GM12878 (cell line): ENCODE measurements around the gene CHAMP1. TPM values are rescaled to one million over a fixed set of nuclear protein-coding genes. Genes with fewer than 3 reads are reported as not detected.

Source experiments
- ATAC-seq: fragments of 200-7000 bp; cut with Tn5 transposase; 3 replicates; pipeline ENCODE4 v1.9.1; 2020; ENCODE audit warnings: mild to moderate bottlenecking, moderate library complexity
- BruUV-seq: library from RNA; stranded (reverse); fragments of 400-500 nt; replicated peaks from 2 replicates; lab custom pipeline; 2021; lab: Mats Ljungman, UMichigan
- CTCF ChIA-PET: fragments of 300-600 bp; sonication (Branson Sonifier 250); formaldehyde crosslinking; extraction: SDS; loops from one replicate; lab custom pipeline; 2021; ENCODE audit warnings: inconsistent platforms; lab: Yijun Ruan, JAX
- POLR2A ChIA-PET: fragments of 350-600 bp; formaldehyde crosslinking; extraction: SDS; loops from one replicate; lab custom pipeline; 2021; ENCODE audit warnings: inconsistent platforms; lab: Charles Lee
- RAD21 ChIA-PET: fragments of 300-600 bp; sonication (Branson Sonifier 250); formaldehyde crosslinking; loops from one replicate; lab custom pipeline; 2023; ENCODE audit warnings: antibody characterized with exemption; ENCODE audit not compliant: unreplicated experiment; lab: Charles Lee
- SMC1A ChIA-PET: fragments of 300-600 bp; sonication (Branson Sonifier 250); formaldehyde crosslinking; loops from one replicate; lab custom pipeline; 2023; ENCODE audit not compliant: unreplicated experiment, uncharacterized antibody; lab: Charles Lee
- DNase-seq: peaks from one replicate; pipeline ENCODE4 v3.0.0-alpha.2; 2011; ENCODE audit warnings: low read depth, low spot score
- FAIRE-seq: peaks from 3 replicates; lab custom pipeline; 2011; peaks lifted over from hg19 to GRCh38; lab: Jason Lieb, UNC
- H2AFZ ChIP-seq: 2 replicates; pipeline ENCODE4 v1.6.0; 2011; ENCODE audit warnings: low read depth, low read length, control low read depth; ENCODE audit not compliant: control insufficient read depth
- H3K27ac ChIP-seq: 2 replicates; pipeline ENCODE4 v1.5.1; 2011; ENCODE audit warnings: control low read depth; ENCODE audit not compliant: control insufficient read depth, insufficient read depth
- H3K27me3 ChIP-seq, 2 experiments: replicated peaks in 1 of 2; 2 replicates each; pipeline versions ENCODE4 v1.6.0 to v1.6.1; 2011; ENCODE audit warnings: low read length in 1 of 2; ENCODE audit not compliant: control insufficient read depth in 2 of 2, insufficient read depth in 2 of 2
- H3K36me3 ChIP-seq, 2 experiments: 2 replicates each; pipeline ENCODE4 v1.5.1; 2011; ENCODE audit warnings: low read length in 1 of 2; ENCODE audit not compliant: control insufficient read depth in 2 of 2, insufficient read depth in 2 of 2
- H3K4me1 ChIP-seq: 2 replicates; pipeline ENCODE4 v1.6.1; 2011; ENCODE audit warnings: mild to moderate bottlenecking, low read length, moderate library complexity, mixed read lengths; ENCODE audit not compliant: control insufficient read depth, insufficient read depth
- H3K4me2 ChIP-seq: 2 replicates; pipeline ENCODE4 v1.6.0; 2011; ENCODE audit warnings: control low read depth; ENCODE audit not compliant: control insufficient read depth, insufficient read depth
- H3K4me3 ChIP-seq: fragments of 200-600 bp; sonication (generic); 2 replicates; pipeline ENCODE4 v1.5.1; 2016
- H3K79me2 ChIP-seq: 2 replicates; pipeline ENCODE4 v1.6.0; 2011; ENCODE audit warnings: low read length; ENCODE audit not compliant: control insufficient read depth, insufficient read depth
- H3K9ac ChIP-seq: 2 replicates; pipeline ENCODE4 v1.8.0; 2011; ENCODE audit warnings: low read length, control low read depth, mixed read lengths; ENCODE audit not compliant: control insufficient read depth, insufficient read depth
- H3K9me3 ChIP-seq: replicated peaks from 3 replicates; pipeline ENCODE4 v1.5.1; 2011; ENCODE audit warnings: mild to moderate bottlenecking, low read length; ENCODE audit not compliant: control insufficient read depth, insufficient read depth
- H4K20me1 ChIP-seq: 2 replicates; pipeline ENCODE4 v1.6.0; 2011; ENCODE audit not compliant: control insufficient read depth, insufficient read depth
- KDM1A ChIP-seq: fragments of 200-600 bp; sonication (generic); IDR thresholded peaks from 2 replicates; pipeline ENCODE4 v1.6.1; 2016; ENCODE audit warnings: borderline replicate concordance
- SREBF1 ChIP-seq: IDR thresholded peaks from 2 replicates; pipeline ENCODE4 v1.6.1; 2012; ENCODE audit warnings: mild to moderate bottlenecking, low read length
- whole genome bisulfite sequencing: methylation state at CpG from one replicate; pipeline ENCODE4 v1.1.6; 2016; ENCODE audit warnings: low lambda C conversion rate; ENCODE audit not compliant: insufficient replicate concordance, insufficient coverage; ENCODE audit errors: missing lambda C conversion rate; 5-methylcytosine and 5-hydroxymethylcytosine counted together
- in situ Hi-C: fragments of 300-500 bp; cut with MboI; formaldehyde crosslinking; loops from 9 replicates; pipeline ENCODE4 v1.14.3; 2018; ENCODE audit warnings: mixed read lengths
- intact Hi-C: fragments of 100-400 bp; cut with micrococcal nuclease; formaldehyde crosslinking; loops from one replicate; pipeline ENCODE4 v1.14.2; 2022; ENCODE audit not compliant: unreplicated experiment
- polyA plus RNA-seq, 11 experiments: library from polyadenylated mRNA; depleted of rRNA in 4 of 11; unstranded in 6 of 11; stranded (reverse) in 5 of 11; fragments of >200 nt; fragmentation: Nextera tagmentation in 4 of 11; fragmentation: Illumina TruSeq in 1 of 11; extraction: Ambion mirVana in 4 of 11; extraction: Trizol in 1 of 11; gene quantifications; 1 replicate in 1 of 11; 2 replicates in 10 of 11; pipeline versions ENCODE4 v1.2.1 to v1.2.3, GENCODE V29; 2011 to 2016; ENCODE audit warnings: inconsistent platforms in 2 of 11, missing spikeins in 2 of 11, low read depth in 1 of 11
- total RNA-seq, 4 experiments: library from RNA; depleted of rRNA in 3 of 4; stranded (reverse); fragments of >200 nt in 3 of 4; fragmentation: Illumina TruSeq in 1 of 4; extraction: Trizol in 1 of 4; gene quantifications; 2 replicates each; pipeline versions ENCODE4 v1.2.1 to v1.2.3, GENCODE V29; 2013 to 2021
- TF ChIP-seq, protein P1 (sequence below): fragments of 150-350 bp; IDR thresholded peaks from 2 replicates; pipeline ENCODE4 v1.6.1; 2016; ENCODE audit warnings: low read depth, low read length

Gene CHAMP1
- total and polyA plus RNA-seq, 10 of the 15 experiments (the other 5 are each of a cell fraction or from before 2014, with no cell fraction given), result 1.1 to 54.8 (median 23.9) TPM

GRCh38 chr13:114279146-114279545 is 35.2 kb upstream of the CHAMP1 start:
- Histone ChIP-seq H3K4me1 (peaks cover 6% of the 10 kb centered on the region), H3K9ac (no peak overlapping the region), H3K79me2 (peaks cover 21% of the 10 kb centered on the region), H2AFZ (no peak overlapping the region), H3K27ac (peak overlapping the region; percentile 97; the same call in 1 of the 2 replicates), H3K4me3 (no peak overlapping the region), H3K27me3 (no peaks in the 10 kb centered on the region), H3K9me3 (no peaks in the 10 kb centered on the region), H3K4me2 (no peak overlapping the region), H4K20me1 (no peaks in the 10 kb centered on the region), H3K36me3 (peaks cover 0 to 2% of the 10 kb centered on the region in 2 experiments; a peak in 3 of 4 replicates)
- in situ Hi-C loops, result no loop called here
- DNase-seq (no peak), ATAC-seq (no peak), FAIRE-seq (no peak)
- intact Hi-C loops, result no loop called here
- SMC1A ChIA-PET, result interaction anchor here (0.7 to 2.0 kb wide), 8 partner anchors 10 to 62 kb away, joined by 3 to 11 read pairs (median 4); partner anchors contain the start of gene CDC16
- BruUV-seq, result no TSS peak
- CTCF ChIA-PET, result interaction anchor here (0.6 to 2.7 kb wide), 7 partner anchors 20 to 326 kb away, joined by 3 to 13 read pairs (median 4); no protein-coding TSS in a partner anchor
- TF ChIP-seq KDM1A (no peak), SREBF1 (no peak)
- TF ChIP-seq, protein P1, sequence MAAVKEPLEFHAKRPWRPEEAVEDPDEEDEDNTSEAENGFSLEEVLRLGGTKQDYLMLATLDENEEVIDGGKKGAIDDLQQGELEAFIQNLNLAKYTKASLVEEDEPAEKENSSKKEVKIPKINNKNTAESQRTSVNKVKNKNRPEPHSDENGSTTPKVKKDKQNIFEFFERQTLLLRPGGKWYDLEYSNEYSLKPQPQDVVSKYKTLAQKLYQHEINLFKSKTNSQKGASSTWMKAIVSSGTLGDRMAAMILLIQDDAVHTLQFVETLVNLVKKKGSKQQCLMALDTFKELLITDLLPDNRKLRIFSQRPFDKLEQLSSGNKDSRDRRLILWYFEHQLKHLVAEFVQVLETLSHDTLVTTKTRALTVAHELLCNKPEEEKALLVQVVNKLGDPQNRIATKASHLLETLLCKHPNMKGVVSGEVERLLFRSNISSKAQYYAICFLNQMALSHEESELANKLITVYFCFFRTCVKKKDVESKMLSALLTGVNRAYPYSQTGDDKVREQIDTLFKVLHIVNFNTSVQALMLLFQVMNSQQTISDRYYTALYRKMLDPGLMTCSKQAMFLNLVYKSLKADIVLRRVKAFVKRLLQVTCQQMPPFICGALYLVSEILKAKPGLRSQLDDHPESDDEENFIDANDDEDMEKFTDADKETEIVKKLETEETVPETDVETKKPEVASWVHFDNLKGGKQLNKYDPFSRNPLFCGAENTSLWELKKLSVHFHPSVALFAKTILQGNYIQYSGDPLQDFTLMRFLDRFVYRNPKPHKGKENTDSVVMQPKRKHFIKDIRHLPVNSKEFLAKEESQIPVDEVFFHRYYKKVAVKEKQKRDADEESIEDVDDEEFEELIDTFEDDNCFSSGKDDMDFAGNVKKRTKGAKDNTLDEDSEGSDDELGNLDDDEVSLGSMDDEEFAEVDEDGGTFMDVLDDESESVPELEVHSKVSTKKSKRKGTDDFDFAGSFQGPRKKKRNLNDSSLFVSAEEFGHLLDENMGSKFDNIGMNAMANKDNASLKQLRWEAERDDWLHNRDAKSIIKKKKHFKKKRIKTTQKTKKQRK, result no peak
- RAD21 ChIA-PET, result interaction anchor here (1.0 to 3.5 kb wide), 5 partner anchors 33 to 63 kb away, joined by 3 to 24 read pairs (median 3); partner anchors contain the start of gene CHAMP1
- POLR2A ChIA-PET, result interaction anchor here (1.0 to 4.0 kb wide), 4 partner anchors 10 to 48 kb away, joined by 3 to 39 read pairs (median 4); partner anchors contain the start of gene CHAMP1
- WGBS, result 97% methylated on average over 4 of the region's 4 CpGs
